ENCODE results near the gene SAA4. TPM values are rescaled to one million over a fixed set of nuclear protein-coding genes. Genes with fewer than 3 reads are reported as not detected.

Gene SAA4
- total RNA-seq, 2 donors from 2014 or later = not detected

- Histone ChIP-seq H3K4me1 (ENCODE audit: control insufficient read depth in 1 of 2, low read depth in 2 of 2) (no peaks in the 10 kb centered on the region), H3K27ac (no peak overlapping the region), H3K36me3 (no peaks in the 10 kb centered on the region), H3K9me3 (no peaks in the 10 kb centered on the region), H3K27me3 (replicated peaks; ENCODE audit: insufficient read depth) (no peaks in the 10 kb centered on the region), H3K4me3 (no peak overlapping the region)
- TF ChIP-seq, protein P1, sequence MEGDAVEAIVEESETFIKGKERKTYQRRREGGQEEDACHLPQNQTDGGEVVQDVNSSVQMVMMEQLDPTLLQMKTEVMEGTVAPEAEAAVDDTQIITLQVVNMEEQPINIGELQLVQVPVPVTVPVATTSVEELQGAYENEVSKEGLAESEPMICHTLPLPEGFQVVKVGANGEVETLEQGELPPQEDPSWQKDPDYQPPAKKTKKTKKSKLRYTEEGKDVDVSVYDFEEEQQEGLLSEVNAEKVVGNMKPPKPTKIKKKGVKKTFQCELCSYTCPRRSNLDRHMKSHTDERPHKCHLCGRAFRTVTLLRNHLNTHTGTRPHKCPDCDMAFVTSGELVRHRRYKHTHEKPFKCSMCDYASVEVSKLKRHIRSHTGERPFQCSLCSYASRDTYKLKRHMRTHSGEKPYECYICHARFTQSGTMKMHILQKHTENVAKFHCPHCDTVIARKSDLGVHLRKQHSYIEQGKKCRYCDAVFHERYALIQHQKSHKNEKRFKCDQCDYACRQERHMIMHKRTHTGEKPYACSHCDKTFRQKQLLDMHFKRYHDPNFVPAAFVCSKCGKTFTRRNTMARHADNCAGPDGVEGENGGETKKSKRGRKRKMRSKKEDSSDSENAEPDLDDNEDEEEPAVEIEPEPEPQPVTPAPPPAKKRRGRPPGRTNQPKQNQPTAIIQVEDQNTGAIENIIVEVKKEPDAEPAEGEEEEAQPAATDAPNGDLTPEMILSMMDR (IDR thresholded peaks at IDR 0.05) = no peak
- DNase-seq (ENCODE audit: low spot score) (no peak), ATAC-seq (ENCODE audit: insufficient number of reproducible peaks, low FRiP score, low read depth) (no peak)
These were observed 5.7 kb downstream of the SAA4 start for GRCh38 chr11:18230859-18231258.

DNA sequence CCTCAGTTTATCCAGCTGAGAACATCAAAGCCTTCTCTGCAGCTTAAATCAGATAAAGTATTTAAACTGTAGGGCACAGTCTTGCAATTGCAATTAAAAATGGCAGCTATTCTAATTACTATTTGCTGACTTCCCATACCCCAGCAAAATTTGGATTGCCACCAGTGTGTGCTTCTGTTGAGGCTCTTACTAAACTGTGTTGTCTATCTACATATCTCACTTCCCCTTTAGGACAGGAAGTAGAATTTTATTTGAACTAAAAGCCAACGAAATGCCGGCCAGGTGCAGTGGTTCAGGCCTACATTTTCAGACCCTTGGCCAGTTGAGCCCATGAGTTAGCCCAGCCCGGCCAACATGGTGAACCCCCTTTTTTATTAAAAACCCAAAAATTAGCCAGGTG, 7.1 kb downstream of the SAA4 start:
- H3K27ac ChIP-seq = no peak overlapping the region
- no peaks in the 10 kb centered on the region for H3K9me3 ChIP-seq
- DNase-seq (ENCODE audit: low spot score) (no peak), ATAC-seq (ENCODE audit: insufficient number of reproducible peaks, low FRiP score, low read depth) (no peak)
- no peaks in the 10 kb centered on the region for H3K36me3 ChIP-seq
- no peaks in the 10 kb centered on the region for H3K27me3 ChIP-seq (replicated peaks; ENCODE audit: insufficient read depth)
- no peak overlapping the region for H3K4me3 ChIP-seq
- no peaks in the 10 kb centered on the region for H3K4me1 ChIP-seq (ENCODE audit: control insufficient read depth in 1 of 2, low read depth in 2 of 2)
- TF ChIP-seq, protein P1 (IDR thresholded peaks at IDR 0.05) = no peak

- H3K4me3 ChIP-seq = no peak overlapping the region
- no peaks in the 10 kb centered on the region for H3K9me3 ChIP-seq
- no peaks in the 10 kb centered on the region for H3K4me1 ChIP-seq (ENCODE audit: control insufficient read depth in 1 of 2, low read depth in 2 of 2)
- no peaks in the 10 kb centered on the region for H3K36me3 ChIP-seq
- DNase-seq (ENCODE audit: low spot score) = no peak
- TF ChIP-seq, protein P1 (IDR thresholded peaks at IDR 0.05) = no peak
- H3K27me3 ChIP-seq (replicated peaks; ENCODE audit: insufficient read depth) = no peaks in the 10 kb centered on the region
- ATAC-seq (ENCODE audit: insufficient number of reproducible peaks, low FRiP score, low read depth) = no peak
- no peak overlapping the region for H3K27ac ChIP-seq
These were observed 10.7 kb downstream of the SAA4 start for GRCh38 chr11:18225913-18226312.

GRCh38 chr11:18223591-18224387, 12.8 kb downstream of the SAA4 start:
- Histone ChIP-seq H3K9me3 (no peaks in the 10 kb centered on the region), H3K27ac (no peak overlapping the region), H3K27me3 (replicated peaks; ENCODE audit: insufficient read depth) (no peaks in the 10 kb centered on the region), H3K4me3 (no peak overlapping the region), H3K36me3 (no peaks in the 10 kb centered on the region), H3K4me1 (ENCODE audit: control insufficient read depth in 1 of 2, low read depth in 2 of 2) (no peaks in the 10 kb centered on the region)
- ATAC-seq (ENCODE audit: insufficient number of reproducible peaks, low FRiP score, low read depth) (no peak), DNase-seq (ENCODE audit: low spot score) (no peak)
- TF ChIP-seq, protein P1 (IDR thresholded peaks at IDR 0.05) = no peak

GRCh38 chr11:18222814-18223421, 13.7 kb downstream of the SAA4 start:
- Histone ChIP-seq H3K4me3 (no peak overlapping the region), H3K27ac (no peak overlapping the region), H3K36me3 (no peaks in the 10 kb centered on the region), H3K27me3 (replicated peaks; ENCODE audit: insufficient read depth) (no peaks in the 10 kb centered on the region), H3K9me3 (no peaks in the 10 kb centered on the region), H3K4me1 (ENCODE audit: control insufficient read depth in 1 of 2, low read depth in 2 of 2) (no peaks in the 10 kb centered on the region)
- TF ChIP-seq, protein P1 (IDR thresholded peaks at IDR 0.05) = no peak
- DNase-seq (ENCODE audit: low spot score) (no peak), ATAC-seq (ENCODE audit: insufficient number of reproducible peaks, low FRiP score, low read depth) (no peak)

Data from thoracic aorta (tissue), 2 donors.